Brain microvascular endothelial cell (primary cell): ENCODE measurements around the gene EFNA5.

Experiments
- DNase-seq: peaks from one replicate; pipeline ENCODE4 v3.0.0-alpha.2; 2020
- H3K27ac ChIP-seq: fragments of 250-450 bp; sonication (Bioruptor Pico); 2 replicates; pipeline ENCODE4 v1.5.1; 2020; ENCODE audit warnings: mild to moderate bottlenecking, moderate library complexity
- H3K27me3 ChIP-seq: fragments of 250-450 bp; sonication (Bioruptor Pico); replicated peaks from 2 replicates; pipeline ENCODE4 v1.5.1; 2020; ENCODE audit warnings: mild to moderate bottlenecking
- H3K36me3 ChIP-seq: fragments of 250-450 bp; sonication (Bioruptor Pico); replicated peaks from 2 replicates; pipeline ENCODE4 v1.5.1; 2020; ENCODE audit warnings: mild to moderate bottlenecking
- H3K4me3 ChIP-seq: 2 replicates; pipeline ENCODE4 v1.5.1; 2011; ENCODE audit warnings: low read depth, mild to moderate bottlenecking, control low read depth, low read length, moderate library complexity
- in situ Hi-C: cut with HindIII; loops from 2 replicates; pipeline ENCODE4 v1.10.0; 2017; ENCODE audit warnings: low sequenced_read_pairs, low pct_ligation_motif_present
- TF ChIP-seq, protein P1 (sequence below): IDR thresholded peaks from 2 replicates; pipeline ENCODE4 v1.5.1; 2011; ENCODE audit warnings: low read depth, mild to moderate bottlenecking, moderate library complexity, low read length, control low read depth, inconsistent platforms; ENCODE audit errors: missing control alignments

EFNA5 gene

GRCh38 chr5:107342371-107342770 lies 328.4 kb downstream of the EFNA5 start:
- no peaks in the 10 kb centered on the region for H3K27me3 ChIP-seq
- no peak overlapping the region for H3K4me3 ChIP-seq
- TF ChIP-seq, protein P1, sequence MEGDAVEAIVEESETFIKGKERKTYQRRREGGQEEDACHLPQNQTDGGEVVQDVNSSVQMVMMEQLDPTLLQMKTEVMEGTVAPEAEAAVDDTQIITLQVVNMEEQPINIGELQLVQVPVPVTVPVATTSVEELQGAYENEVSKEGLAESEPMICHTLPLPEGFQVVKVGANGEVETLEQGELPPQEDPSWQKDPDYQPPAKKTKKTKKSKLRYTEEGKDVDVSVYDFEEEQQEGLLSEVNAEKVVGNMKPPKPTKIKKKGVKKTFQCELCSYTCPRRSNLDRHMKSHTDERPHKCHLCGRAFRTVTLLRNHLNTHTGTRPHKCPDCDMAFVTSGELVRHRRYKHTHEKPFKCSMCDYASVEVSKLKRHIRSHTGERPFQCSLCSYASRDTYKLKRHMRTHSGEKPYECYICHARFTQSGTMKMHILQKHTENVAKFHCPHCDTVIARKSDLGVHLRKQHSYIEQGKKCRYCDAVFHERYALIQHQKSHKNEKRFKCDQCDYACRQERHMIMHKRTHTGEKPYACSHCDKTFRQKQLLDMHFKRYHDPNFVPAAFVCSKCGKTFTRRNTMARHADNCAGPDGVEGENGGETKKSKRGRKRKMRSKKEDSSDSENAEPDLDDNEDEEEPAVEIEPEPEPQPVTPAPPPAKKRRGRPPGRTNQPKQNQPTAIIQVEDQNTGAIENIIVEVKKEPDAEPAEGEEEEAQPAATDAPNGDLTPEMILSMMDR, result no peak
- in situ Hi-C loops, result no loop called here
- H3K27ac ChIP-seq, result no peak overlapping the region
- no peaks in the 10 kb centered on the region for H3K36me3 ChIP-seq
- no peak for DNase-seq

- Histone ChIP-seq H3K36me3 (no peaks in the 10 kb centered on the region), H3K4me3 (no peak overlapping the region), H3K27ac (no peak overlapping the region), H3K27me3 (no peaks in the 10 kb centered on the region)
- in situ Hi-C loops, result no loop called here
- DNase-seq, result no peak
- TF ChIP-seq, protein P1, result no peak
Observed at GRCh38 chr5:107341376-107342084, 329.2 kb downstream of the EFNA5 start.

GRCh38 chr5:107340631-107341030 lies 330.1 kb downstream of the EFNA5 start:
- DNase-seq, result no peak
- TF ChIP-seq, protein P1, result no peak
- Histone ChIP-seq H3K27me3 (no peaks in the 10 kb centered on the region), H3K4me3 (no peak overlapping the region), H3K27ac (no peak overlapping the region), H3K36me3 (no peaks in the 10 kb centered on the region)
- in situ Hi-C loops, result no loop called here

GRCh38 chr5:107338335-107338734 lies 332.4 kb downstream of the EFNA5 start:
- H3K27me3 ChIP-seq, result no peaks in the 10 kb centered on the region
- no peak overlapping the region for H3K4me3 ChIP-seq
- no peak for DNase-seq
- in situ Hi-C loops, result no loop called here
- no peaks in the 10 kb centered on the region for H3K36me3 ChIP-seq
- no peak overlapping the region for H3K27ac ChIP-seq
- TF ChIP-seq, protein P1, result no peak

GRCh38 chr5:107337281-107337680 lies 333.5 kb downstream of the EFNA5 start:
- in situ Hi-C loops, result no loop called here
- TF ChIP-seq, protein P1, result no peak
- Histone ChIP-seq H3K27ac (no peak overlapping the region), H3K4me3 (no peak overlapping the region), H3K27me3 (no peaks in the 10 kb centered on the region), H3K36me3 (no peaks in the 10 kb centered on the region)
- DNase-seq, result no peak

DNA sequence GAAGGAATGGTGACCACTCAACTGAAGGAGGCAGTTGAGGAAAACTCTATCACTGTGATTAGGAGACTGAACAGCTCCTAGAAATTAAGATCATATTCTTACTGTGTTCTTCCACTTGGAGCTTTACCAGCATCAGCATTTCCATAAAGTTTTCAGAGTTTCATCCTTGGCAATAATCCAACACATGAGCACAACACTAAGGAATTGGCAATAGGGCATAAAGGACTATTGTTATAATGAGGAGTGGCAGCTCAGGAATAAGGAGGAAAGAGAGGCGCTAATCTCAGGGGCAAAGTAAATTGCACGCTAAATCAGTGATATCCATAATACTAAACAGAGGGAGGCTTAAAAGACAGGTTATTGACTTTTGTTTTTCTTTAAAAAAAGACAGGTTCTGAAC lies 338.9 kb downstream of the EFNA5 start:
- in situ Hi-C loops, result no loop called here
- DNase-seq, result no peak
- Histone ChIP-seq H3K27ac (no peak overlapping the region), H3K4me3 (no peak overlapping the region), H3K36me3 (no peaks in the 10 kb centered on the region), H3K27me3 (no peaks in the 10 kb centered on the region)
- TF ChIP-seq, protein P1, result no peak
